Heart right ventricle (tissue), 16 donors: ENCODE results near the gene CTNNA1. TPM values are rescaled to one million over a fixed set of nuclear protein-coding genes. Genes with fewer than 3 reads are reported as not detected.

Experiments used
- ATAC-seq, 8 donors: fragments of 200-7000 bp; cut with Tn5 transposase; one replicate each; pipeline ENCODE4 v1.9.1; 2020; ENCODE audit warnings: mild to moderate bottlenecking in 8 of 8, moderate library complexity in 8 of 8, moderate number of reproducible peaks in 1 of 8
- DNase-seq, 2 donors: peaks; one replicate each; pipeline ENCODE4 v3.0.0-alpha.2; 2020
- H3K27ac ChIP-seq, 10 donors: fragments of 200-600 bp; sonication (generic) in 2 of 10; one replicate each; pipeline versions ENCODE4 v1.5.0 to v1.8.0; 2020 to 2022; ENCODE audit warnings: mild to moderate bottlenecking in 3 of 10
- H3K27me3 ChIP-seq, 7 donors: fragments of 200-600 bp; one replicate each; pipeline ENCODE4 v1.8.0; 2021 to 2022; ENCODE audit warnings: mild to moderate bottlenecking in 2 of 7
- H3K36me3 ChIP-seq, 9 donors: fragments of 200-600 bp; sonication (generic) in 1 of 9; one replicate each; pipeline versions ENCODE4 v1.5.0 to v1.8.0; 2020 to 2022; ENCODE audit warnings: mild to moderate bottlenecking in 2 of 9
- H3K4me1 ChIP-seq, 9 donors: fragments of 200-600 bp; sonication (generic) in 1 of 9; one replicate each; pipeline versions ENCODE4 v1.5.0 to v1.8.0; 2020 to 2022; ENCODE audit warnings: mild to moderate bottlenecking in 4 of 9
- H3K4me3 ChIP-seq, 10 donors: fragments of 200-600 bp; sonication (generic) in 2 of 10; one replicate each; pipeline versions ENCODE4 v1.5.0 to v1.8.0; 2020 to 2022; ENCODE audit warnings: mild to moderate bottlenecking in 7 of 10, moderate library complexity in 2 of 10
- H3K9me3 ChIP-seq, 11 donors: fragments of 200-600 bp in 10 of 11; sonication (generic) in 2 of 11; one replicate each; pipeline versions ENCODE4 v1.5.0 to v1.8.0; 2013 to 2022; ENCODE audit warnings: mild to moderate bottlenecking in 2 of 11, control low read depth in 1 of 11, moderate library complexity in 1 of 11
- CTCF ChIP-seq, 9 donors: fragments of 200-600 bp; sonication (generic) in 2 of 9; IDR thresholded peaks; one replicate each; pipeline versions ENCODE4 v1.5.0 to v1.8.0; 2021 to 2022; ENCODE audit warnings: antibody characterized with exemption in 9 of 9, mild to moderate bottlenecking in 5 of 9, moderate library complexity in 1 of 9
- WGBS, 2 donors: extraction: QIAGEN DNeasy Blood & Tissue Kit; methylation state at CpG; one replicate each; pipeline ENCODE4 v1.1.7; 2013; ENCODE audit warnings: inconsistent platforms in 1 of 2; 5-methylcytosine and 5-hydroxymethylcytosine counted together
- intact Hi-C, 10 donors: fragments of 100-400 bp; cut with DNase I; formaldehyde crosslinking; loops; one replicate each; pipeline versions ENCODE4 v1.11.1 to v1.14.2; 2022
- polyA plus RNA-seq, 2 donors: library from polyadenylated mRNA; stranded (reverse); fragments of 200-250 nt; gene quantifications; one replicate each; pipeline ENCODE4 v1.2.3, GENCODE V29; 2013
- total RNA-seq, 10 donors: library from RNA; stranded (reverse); fragmentation: NEBNext Ultra II Directional in 3 of 10; extraction: Animal tissue kit (Norgen Biotek cat#: 25700) in 3 of 10; gene quantifications; one replicate each; pipeline versions ENCODE4 v1.2.1 to v1.2.4, GENCODE V29; 2021 to 2023
- donor health status: Arrhythmogenic right ventricular cardiomyopathy.
- donor health status: ischemic (EF 13 %, LVEDD 7.1; RV severe dilation, severe dysfunction).
- donor health status: healthy with polysubstance abuse.
- donor health status: DM: no; HTN: yes; CAD: no.
- donor health status: DM: no; HTN: no; CAD: no.
- donor health status: ischemic (EF 25% LVEDD 6.9; RV normal size, moderate dysfunction).
- donor health status: ischemic (EF 25% LVEDD 5.7; RV mildly dilated, moderate dysfunction).
- donor health status: healthy.
- donor health status: DM: yes; HTN: yes; CAD: no.
- donor health status: Ischemic cardiomyopathy.
- donor health status: ischemic (EF 35%, LVEDD 5.7; RV mildly dilated, moderate dysfunction).
- donor health status: nonischemic (EF 11% LVEDD 7.7; RV severe dilation, severe dysfunction).
- donor health status: DM: yes; HTN: yes; CAD: no.
- donor health status: PGD.
- donor health status: ischemic (EF 29% LVEDD 5.4; RV normal size, mild dysfunction).
- donor health status: nonischemic (EF 23%, LVEDD 6.1; RV moderate dilation, normal function).

The CTNNA1 gene
- total and polyA plus RNA-seq, 12 donors, result 128 to 416 (median 379) TPM

- ATAC-seq, result no peak
- no peak for TF ChIP-seq CTCF (IDR thresholded peaks at IDR 0.05)
Observed at GRCh38 chr5:138925090-138925635, 171.9 kb downstream of the CTNNA1 start.

GRCh38 chr5:138926257-138926656 lies 173.0 kb downstream of the CTNNA1 start:
- DNase-seq (no peak), ATAC-seq (no peak)
- H3K9me3 ChIP-seq, result no peaks in the 10 kb centered on the region
- peaks cover 0 to 84% (median 46%) of the 10 kb centered on the region in 9 donors for H3K36me3 ChIP-seq
- intact Hi-C loops, result loop anchor here in 2 of 10 donors (2.0 to 10.0 kb wide), 2 partner anchors 201 to 281 kb away; no protein-coding TSS in a partner anchor
- H3K27ac ChIP-seq, result peak overlapping the region in 3 of 10 donors; percentile 71 to 81 (median 77)
- H3K27me3 ChIP-seq, result no peaks in the 10 kb centered on the region
- WGBS, 2 donors, result 92 to 96% methylated on average over 11 of the region's 11 CpGs
- no peak overlapping the region for H3K4me3 ChIP-seq
- peaks cover 0 to 54% (median 31%) of the 10 kb centered on the region in 9 donors for H3K4me1 ChIP-seq
- no peak for TF ChIP-seq CTCF (IDR thresholded peaks at IDR 0.05)

More at GRCh38 chr5:138925090-138925635, 171.9 kb downstream of the CTNNA1 start:
- intact Hi-C loops, result loop anchor here in 1 of 10 donors (10.0 kb wide), 1 partner anchor 280 kb away; no protein-coding TSS in a partner anchor
- Histone ChIP-seq H3K4me3 (no peak overlapping the region), H3K9me3 (no peaks in the 10 kb centered on the region), H3K4me1 (peaks cover 0 to 51% (median 31%) of the 10 kb centered on the region in 9 donors), H3K36me3 (peaks cover 0 to 81% (median 36%) of the 10 kb centered on the region in 9 donors), H3K27me3 (no peaks in the 10 kb centered on the region), H3K27ac (no peak overlapping the region)
- no peak for DNase-seq
- WGBS, 2 donors, result 81 to 86% methylated on average over 12 of the region's 12 CpGs

- Histone ChIP-seq H3K4me3 (no peak overlapping the region), H3K36me3 (peaks cover 0 to 87% (median 53%) of the 10 kb centered on the region in 9 donors), H3K4me1 (peaks cover 0 to 54% (median 31%) of the 10 kb centered on the region in 9 donors), H3K27ac (peak overlapping the region in 9 of 10 donors; percentile 19 to 81 (median 66)), H3K27me3 (no peaks in the 10 kb centered on the region), H3K9me3 (no peaks in the 10 kb centered on the region)
- DNase-seq (no peak), ATAC-seq (peak in 5 of 8 donors; percentile 10 to 19 (median 16))
- intact Hi-C loops, result loop anchor here in 2 of 10 donors (2.0 to 10.0 kb wide), 2 partner anchors 200 to 282 kb away; no protein-coding TSS in a partner anchor
- 72 to 78% methylated on average over 16 of the region's 16 CpGs for WGBS, 2 donors
- TF ChIP-seq CTCF (IDR thresholded peaks at IDR 0.05), result no peak
Observed at GRCh38 chr5:138926688-138927448, 173.6 kb downstream of the CTNNA1 start.

- Histone ChIP-seq H3K9me3 (no peaks in the 10 kb centered on the region), H3K27me3 (no peaks in the 10 kb centered on the region), H3K27ac (peak overlapping the region in 9 of 10 donors; percentile 19 to 81 (median 66)), H3K4me1 (peaks cover 0 to 52% (median 31%) of the 10 kb centered on the region in 9 donors), H3K36me3 (peaks cover 3 to 91% (median 59%) of the 10 kb centered on the region in 9 donors), H3K4me3 (no peak overlapping the region)
- no peak for TF ChIP-seq CTCF (IDR thresholded peaks at IDR 0.05)
- 43 to 48% methylated on average over 8 of the region's 8 CpGs for WGBS, 2 donors
- intact Hi-C loops, result loop anchor here in 2 of 10 donors (2.0 to 10.0 kb wide), 2 partner anchors 199 to 283 kb away; no protein-coding TSS in a partner anchor
- ATAC-seq (no peak), DNase-seq (no peak)
Observed at GRCh38 chr5:138927544-138927943, 174.3 kb downstream of the CTNNA1 start.
